Germinal center (tissue), 1 donor: Measurements from ENCODE around the gene TNKS1BP1.

ENCODE experiments used
- DNase-seq: peaks from one replicate; pipeline ENCODE4 v3.0.0; 2012; ENCODE audit warnings: mixed read lengths, low spot score

The TNKS1BP1 gene

DNA sequence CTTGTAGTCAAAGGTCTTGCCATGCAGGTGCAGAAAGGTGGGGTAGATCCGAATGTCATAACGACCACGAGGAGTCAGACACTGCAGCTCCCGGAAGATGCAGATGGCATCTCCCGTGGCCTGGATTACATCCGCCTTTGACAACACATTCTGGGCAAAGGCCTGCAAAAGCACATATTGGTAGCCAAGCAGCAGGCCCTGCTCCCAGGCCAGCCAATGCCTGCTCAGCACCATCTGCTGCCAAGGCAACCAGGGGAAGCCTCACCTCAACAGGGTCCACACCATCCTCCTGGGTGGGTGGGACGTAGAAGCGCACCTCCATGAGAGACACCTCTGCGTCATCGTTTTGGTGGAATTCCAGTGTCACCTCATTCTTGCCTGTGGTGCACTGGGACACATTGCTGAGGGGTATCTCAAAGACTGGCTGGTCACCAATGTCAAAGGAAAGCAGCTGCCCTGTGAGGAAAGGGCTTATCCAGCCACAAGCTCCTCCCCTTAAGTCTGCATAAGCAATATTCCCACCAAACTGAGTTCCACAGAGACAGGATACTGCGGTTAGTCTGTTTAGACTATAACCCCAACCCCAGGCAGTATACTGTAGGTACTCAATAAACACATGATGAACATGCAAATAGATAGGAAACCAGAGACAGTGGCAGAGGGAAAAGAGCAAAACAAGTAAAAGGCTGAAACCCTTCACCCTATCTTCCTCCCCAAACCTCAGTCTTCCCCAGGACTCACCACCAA is 8.1 kb upstream of the TNKS1BP1 start:
- no peak for DNase-seq

DNA sequence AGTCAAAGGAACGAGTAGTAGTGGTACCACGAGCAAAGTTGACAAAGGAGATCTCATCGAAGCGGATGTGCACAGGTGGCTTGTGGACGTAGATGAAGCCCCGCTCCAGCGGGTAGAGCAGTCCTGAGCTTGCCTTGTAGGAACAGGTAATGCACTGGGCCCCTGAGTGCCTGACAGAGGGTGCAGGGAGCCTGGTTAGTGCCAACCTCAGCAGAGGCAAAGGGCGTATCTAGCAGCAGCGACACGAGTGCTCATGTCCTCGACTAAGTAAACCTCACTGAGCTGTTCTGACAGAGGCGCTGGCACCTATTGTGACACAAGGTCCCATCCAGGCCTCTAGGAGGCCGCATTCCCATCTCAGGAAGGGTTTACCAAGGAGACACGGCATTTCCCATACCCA is 7.0 kb upstream of the TNKS1BP1 start:
- DNase-seq: no peak

DNA sequence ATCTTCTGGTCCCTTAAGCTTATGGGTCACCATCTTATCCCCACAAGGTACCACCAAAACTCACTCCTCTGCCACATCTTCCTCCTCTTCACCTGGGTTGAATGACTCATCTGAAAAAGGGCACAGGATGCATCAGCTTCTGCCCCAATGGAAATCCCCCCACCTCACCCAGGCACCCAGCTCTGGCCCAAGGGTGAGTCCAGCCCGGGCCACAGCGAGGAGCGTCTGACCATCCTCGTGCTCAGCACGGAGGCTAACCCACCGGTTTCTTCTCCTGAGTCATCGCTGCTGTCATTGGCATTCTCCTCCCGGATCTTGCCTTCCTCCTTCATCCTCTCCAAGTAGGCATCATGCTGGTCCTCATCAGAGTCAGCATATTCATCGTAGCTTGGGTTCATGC is 5.3 kb upstream of the TNKS1BP1 start:
- DNase-seq: no peak

DNA sequence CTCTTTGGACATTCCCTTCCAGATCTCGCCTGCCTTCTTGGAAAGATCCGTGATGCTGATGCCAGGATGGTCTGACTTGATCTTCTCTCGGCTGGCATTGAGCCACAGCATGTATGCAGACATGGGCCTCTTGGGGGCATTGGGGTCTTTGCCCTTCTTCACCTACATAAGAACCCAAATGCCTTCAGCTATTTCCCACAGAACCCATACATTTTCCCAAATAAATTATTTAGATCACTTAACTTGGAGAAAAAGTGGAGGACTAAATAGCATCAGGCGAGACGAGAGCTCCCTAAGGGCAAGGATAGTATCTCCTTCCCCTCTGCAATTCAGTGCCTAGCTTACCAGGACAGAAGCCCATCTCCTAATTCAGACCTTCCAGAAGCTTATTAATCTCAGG is 3.0 kb upstream of the TNKS1BP1 start:
- no peak for DNase-seq

DNA sequence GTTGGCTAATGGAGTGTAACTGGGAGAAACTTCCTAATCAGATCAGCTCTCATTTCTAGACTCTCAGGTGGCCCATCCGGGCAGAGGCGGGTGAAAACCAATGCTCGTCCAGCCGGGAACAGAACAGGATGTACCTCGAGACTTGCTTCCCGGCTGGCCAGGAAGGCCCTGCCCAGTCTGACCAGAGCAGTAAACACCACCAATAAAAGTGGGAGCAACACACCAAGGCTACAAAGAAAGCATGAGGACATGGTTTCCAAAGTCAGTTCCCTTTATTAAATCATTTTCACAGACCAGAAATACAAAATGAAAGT is 940 bp upstream of the TNKS1BP1 start:
- DNase-seq: peak; percentile 26

DNA sequence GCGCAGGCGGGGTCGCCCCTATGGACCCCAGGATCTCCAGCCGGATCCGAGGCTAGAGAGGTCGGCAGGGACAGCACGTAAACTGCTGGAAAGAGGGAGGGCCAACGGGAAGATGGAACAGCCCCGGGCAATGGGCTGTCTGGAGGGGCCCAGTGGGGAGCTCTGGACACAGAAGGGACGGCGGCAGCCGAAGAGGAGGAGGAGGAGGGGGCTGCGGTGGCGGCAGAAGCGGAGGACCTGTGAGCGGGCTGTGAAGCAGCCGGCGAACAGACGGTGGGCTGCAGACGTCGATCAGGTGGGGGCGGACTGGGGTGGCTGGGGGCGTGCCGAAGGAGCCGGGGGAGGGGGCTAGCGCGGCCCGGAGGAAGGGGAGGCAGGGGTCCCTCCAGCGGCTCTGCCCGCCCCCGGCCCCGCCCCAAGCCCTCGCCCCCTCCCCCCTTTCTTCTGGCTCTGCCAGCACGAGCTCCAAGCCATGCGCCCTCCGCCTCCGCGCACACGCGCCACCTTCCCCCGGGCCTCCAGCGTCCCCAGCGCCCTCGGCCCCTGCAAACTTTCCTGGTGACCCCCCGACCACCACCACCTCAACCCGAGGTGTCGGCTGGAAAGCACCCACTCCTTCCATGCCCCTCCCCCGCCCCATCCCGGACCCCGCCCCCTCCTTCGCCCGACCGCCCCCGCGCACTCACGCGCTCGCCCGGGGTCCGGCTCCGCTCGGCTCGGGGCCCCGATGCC is 432 bp downstream of the TNKS1BP1 start:
- DNase-seq: no peak

DNA sequence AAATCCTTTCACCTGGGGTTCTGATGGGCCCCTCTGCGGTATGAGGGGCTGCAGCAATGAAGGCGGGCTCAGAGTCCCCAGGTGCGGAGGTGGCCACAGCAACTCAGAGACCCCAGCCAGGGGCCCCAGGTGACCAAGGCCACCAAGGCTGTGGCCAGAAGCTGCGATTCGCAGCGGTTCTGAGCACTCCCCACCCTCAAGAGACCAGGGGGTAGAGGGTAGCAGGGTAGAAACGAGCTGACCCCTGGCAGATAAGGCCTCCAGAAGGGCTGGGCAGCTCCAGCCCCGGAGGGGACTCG is 948 bp downstream of the TNKS1BP1 start:
- no peak for DNase-seq

DNA sequence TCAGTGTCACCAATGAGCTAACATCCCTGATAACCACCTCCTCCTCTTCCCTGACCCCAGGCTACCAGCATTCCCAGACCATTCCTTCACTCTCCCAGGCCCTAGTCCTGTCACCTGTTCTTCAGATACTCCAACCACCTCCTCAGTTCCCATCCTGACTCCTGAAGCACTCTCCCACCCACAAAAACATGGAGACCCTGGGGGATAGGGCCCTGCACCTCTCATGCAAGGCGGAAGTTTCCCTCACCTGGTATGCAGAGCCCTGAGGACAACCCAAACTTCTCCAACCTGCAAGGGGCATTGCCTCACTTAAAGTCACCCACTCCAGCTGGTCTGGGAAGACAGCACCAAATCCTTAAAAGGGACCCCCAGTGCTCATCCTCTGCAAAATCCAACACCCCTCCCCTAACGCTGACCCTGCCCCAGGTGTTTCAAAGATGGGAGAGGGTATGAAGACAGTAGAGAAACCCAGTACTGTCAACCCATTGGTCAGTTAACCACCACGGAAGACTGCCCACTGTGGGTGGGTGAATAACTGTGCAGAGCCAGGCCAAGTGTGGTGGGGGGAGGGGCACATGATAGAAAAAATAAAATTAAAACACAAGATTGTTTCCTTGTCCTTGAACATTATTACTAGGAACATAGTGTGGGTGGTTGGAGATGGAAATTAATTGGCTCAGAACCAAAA is 1.4 kb downstream of the TNKS1BP1 start:
- no peak for DNase-seq

DNA sequence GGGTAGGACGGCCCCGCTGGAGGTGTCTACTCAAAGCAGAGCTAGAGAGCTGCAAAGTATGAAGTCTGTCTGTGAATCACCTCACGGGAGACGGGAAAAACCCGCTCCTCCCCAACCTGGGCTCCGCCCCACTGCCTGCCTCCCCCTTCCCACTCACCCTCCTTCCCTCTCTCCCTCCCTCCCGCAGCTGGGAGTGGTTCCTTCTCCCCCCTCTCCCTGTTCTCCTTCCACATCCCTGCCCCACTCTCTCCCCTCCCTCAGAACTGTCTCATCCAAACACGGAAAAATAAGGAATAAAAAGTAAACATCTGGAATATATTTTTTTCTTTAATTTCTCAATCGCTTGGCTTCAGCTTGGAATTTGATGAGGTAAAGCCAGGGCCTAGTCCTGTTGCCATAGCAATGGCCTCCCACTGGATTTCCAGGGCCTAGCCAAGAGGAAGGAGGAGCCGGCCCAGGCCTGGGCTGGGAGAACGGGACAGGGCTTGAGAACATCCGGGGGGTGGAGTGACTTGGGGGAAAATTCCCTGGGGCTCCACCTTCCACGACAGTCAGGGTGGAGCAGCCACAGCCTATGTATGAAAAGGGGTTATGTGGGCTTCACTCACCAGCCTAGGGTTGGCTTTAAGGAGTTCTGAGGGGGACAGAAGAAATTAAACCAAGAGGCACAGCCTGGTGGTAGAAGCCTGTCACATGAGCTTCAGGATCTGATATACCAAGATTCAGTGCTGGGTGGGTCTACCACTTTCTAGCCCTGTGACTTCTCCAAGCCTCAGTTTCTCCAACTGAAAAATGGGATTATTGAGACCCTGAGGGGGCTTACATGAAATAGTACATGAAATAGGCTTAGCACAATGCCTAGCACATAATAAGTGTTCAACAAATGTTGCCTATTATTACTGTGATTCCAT is 2.2 kb downstream of the TNKS1BP1 start:
- no peak for DNase-seq

DNA sequence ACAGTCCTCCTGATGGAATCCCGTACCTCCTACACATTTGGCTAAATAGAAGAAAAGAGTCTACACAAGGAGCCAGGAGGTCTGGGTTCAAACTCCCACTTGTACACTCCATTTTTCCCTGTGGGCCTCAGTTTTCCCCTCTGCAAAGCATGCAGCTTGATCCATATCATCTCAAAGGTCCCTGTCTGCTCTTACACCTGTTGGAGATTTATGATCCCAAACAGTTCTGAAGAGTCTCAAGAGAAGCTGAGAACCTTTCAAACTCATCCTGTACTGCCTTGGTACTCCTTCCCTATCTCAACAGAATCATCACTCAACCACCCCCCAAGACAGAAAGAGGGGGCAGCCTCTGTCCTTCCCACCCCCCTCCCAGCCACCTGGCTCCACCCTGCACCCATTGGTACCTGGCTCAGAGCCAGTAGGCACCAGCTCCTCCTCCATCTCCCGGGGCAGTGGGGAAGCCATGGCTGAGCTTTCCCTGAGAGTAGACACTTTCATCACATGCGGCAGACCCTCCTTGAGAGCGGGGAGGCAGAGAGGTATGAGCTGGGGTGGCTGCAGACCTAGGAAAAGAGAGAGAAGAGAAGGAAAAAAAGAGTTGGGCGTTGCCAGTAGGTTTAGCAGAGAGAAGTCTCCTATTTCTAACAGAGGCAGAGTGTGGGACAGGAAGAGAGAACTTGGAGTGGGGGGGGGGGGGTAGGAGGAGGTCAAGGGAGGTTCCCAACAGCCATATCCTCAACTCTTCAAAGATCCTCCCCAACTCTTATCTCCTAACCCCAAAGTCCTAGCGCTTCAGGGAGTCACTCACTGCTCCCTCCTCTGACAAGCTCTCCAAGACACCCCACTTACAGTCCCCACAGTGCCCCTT is 3.1 kb downstream of the TNKS1BP1 start:
- DNase-seq: no peak

DNA sequence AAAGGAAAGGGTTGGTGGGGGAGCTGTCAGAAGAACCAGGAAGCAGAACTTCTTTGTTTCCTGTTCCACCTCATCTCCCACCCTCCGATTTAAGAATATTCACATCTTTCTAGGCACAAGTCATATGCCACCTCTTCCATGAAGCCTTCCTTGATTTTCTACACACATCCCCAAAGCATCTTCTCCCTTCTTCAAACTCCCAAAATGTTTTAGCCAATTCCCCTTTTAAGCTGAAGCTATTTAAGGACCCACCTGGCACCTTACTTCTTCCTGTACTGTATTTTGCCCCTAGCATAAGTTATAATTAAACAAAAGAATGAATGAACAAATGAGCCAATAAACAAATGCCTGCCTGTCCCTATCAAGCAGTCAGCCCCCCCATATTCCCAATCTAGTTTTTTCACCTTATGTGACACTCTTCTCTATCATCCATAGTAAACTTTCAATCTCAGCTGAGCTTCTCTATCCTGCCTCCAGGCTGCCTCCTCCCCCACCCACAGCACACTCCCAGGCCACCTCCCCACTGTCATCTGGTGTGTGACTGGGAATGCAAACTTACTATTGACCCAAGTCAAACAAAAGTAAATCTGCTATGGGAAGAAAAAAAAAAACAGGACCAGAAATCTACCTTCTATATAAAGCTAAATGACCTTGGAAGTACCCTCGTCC is 3.9 kb downstream of the TNKS1BP1 start:
- no peak for DNase-seq

DNA sequence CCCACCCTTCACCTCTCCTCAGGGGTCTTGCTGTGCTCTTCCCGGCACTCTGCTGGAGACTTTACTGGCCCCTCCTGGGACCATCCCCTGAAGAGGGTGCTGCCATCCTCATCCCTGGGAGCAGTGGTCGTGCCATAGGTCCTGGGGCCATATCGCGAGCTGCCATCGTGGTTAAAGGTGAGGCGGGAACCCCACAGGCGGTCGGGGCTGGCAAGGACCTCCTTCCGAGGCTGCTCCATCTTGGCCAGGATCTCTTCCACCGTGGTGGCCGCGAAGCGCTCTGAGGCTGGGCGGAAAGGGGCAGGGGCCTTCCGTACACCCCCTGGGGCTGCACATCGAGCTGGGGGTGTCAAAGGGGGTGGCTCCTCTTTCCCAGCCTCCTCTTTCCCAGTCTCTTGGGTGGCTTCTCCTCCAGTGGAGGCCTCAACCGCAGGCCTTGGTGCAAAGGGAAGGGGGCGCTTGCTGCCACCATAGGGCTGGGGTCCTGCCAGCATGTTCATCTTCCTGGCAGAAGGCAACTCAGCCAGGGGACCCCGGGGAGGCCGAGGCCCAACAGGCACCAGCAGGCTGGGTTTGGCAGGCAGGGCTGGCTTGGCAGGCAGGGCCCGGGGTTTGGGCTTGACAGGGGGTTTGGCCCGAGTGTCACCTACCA is 4.6 kb downstream of the TNKS1BP1 start:
- DNase-seq: no peak

DNA sequence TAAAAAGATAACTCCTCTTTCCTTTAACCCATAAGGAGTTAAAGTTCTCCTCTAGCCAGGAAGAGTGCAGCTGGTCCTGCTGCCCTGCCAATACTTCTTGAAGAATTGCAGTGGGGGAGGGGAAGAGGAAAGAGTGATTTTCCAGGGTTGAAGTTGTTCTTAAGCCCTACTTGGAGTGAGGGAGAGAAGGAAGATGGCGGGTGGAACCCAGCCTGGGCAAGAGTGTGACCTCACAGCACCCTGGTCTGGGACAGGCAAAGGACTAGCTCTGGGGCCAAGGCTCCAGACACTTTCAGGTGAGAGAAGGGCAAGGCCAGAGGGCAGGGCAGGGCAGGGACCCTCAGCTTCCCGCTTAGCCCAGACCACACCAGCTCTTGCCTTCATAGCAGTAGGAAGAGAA is 6.6 kb downstream of the TNKS1BP1 start:
- DNase-seq: no peak

DNA sequence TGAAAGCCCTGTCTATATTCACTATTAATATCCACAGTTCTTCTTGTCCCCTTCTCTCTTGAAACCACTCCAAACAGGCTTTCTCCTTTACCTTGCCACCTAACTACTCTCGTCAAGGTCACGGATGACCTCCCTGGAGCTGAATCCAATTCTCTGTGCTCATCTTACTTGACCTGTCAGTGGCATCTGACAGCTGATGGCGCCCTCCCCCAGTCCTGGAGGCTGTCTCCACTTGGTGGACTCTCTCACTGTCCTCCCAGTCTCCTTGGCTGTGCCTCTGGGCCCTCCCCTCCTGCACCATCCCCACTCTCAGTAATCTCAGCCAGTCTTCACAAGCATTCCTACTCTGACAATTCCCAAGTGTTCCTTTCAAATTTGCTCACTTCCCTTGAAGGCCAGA is 8.7 kb downstream of the TNKS1BP1 start:
- DNase-seq: no peak

DNA sequence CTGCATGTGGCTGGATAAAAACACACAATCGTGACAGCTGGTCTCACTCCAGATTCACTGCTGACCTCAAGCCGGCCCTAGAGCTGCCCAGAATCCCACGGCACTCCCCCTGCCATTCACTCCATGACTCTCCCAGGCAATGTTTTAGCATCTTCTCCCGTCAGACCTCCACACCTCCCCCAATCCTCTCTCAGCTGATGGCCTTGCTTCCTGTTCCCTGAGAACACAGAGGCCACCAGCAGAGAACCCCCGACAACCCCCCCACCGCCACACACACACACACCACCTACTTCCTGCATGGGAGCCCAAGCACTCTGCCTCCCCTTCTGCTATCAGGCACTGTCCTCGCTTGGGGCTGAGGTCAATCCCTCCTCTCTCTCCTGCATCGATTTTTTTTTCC is 9.3 kb downstream of the TNKS1BP1 start:
- no peak for DNase-seq

DNA sequence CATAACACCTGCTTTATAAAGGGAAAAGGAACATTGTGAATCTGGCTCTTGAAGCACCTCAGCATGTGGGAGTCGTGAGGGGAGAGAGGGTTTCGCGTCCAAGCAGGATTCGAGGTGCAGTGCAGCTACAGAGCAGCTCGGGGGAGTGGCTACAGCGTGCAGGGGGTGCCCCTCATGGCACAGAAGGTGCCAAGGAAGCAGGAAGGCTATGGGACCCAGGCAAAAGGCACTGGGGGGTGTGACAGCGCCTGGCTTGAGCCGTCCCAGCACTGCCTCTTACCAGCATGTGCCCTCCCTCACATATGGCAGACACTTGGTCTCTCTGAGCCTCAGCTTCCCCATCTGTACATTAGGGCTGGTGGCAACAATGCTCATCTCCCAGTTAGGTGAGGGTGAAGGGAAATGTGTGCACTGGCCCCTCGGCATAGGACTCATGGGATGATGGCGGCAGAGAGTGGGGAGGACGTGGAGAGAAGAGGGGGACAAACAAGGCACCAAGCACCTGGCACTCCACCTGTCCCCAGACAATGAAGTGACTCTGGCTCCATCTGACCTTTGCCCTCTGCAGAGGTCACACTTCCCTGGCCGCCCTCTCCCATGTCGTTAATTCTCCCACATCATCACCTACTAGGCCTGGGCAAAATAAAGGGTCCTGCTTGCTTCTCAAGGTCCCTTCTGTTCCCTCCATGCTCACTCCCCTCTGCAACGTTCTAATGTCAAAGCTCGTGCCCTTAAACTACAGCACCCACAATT is 10.4 kb downstream of the TNKS1BP1 start:
- no peak for DNase-seq

DNA sequence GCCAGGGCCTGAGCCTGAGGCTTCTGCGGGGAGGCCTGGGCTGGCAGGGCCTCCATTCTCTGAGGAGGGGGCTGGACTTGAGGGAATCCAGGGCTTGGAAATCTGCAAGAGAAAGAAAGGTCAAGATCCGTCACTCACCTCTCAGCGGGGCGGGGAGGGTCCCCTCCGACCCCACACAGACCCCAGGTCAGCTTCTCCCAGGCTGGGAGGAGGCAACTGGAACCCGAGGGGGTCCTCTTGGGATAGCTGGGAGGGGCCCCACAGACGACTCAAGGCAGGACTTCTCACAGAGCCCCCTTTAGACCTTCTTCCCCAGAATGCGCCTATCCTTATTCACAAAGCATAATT is 11.0 kb downstream of the TNKS1BP1 start:
- DNase-seq: no peak

DNA sequence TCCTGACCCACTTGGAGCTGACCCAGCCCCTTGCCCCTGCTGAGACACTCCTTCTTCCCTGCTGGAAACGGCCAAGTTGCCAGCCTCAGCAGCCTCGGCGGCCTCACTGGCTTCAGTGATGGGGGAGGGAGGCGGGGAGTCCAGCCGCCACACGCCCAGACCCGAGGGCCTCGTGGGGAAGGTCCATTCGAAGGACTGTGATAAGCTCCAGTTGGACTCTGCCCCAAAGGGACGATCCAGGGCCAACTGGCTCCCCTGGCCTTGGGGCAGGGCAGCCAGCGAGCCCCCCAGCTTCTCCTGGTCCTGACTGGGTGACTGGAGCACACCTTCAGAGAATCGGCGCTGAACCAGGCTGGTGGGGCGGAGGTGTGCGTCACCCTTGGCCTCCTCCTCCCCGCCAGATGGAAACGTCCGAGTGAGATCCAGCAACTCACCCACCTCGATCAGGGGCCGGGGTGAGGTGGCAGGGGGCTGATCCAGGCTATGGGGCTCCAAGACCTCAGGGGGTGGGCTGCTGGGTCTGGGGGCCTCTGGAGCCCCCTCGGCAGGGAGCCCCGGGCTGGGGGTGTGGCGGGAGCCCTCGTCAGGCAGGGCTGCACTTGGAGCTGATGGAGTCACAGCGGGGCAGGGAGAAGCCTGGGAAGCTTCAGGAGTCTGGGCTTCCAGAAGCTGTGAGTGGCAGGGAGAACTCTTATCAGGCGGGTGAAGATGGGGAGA is 11.5 kb downstream of the TNKS1BP1 start:
- no peak for DNase-seq

DNA sequence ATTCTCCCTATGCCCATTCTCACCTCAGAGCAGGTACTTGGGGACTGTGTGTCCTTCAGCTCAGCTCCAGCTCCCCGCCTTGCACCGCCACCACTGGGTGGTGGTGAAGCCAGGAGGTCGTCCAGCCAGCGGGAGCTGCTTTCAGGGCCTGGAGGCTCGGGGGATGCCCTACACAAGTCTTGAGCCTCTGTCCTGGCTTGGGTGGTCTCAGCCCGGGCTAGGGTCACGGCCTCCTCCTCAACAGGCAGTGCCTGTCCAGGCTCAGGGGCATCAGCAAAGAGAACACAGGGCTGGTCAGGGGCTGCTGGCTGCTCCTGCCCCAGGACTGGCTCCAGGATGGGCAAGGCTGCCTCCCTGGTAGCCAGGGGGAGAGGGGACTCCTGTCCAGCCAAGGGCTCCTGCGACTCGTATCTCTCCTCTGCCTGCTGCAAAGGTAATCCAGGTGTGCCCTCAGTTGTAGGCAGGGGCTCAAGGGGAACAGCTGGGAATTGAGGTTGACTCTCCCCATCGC is 12.2 kb downstream of the TNKS1BP1 start:
- no peak for DNase-seq
